ENCODE results near the gene CCDC154. TPM values are rescaled to one million over a fixed set of nuclear protein-coding genes. Genes with fewer than 3 reads are reported as not detected.
A peak's percentile ranks its signal among the peaks of the same experiment; 100 is the strongest.

The CCDC154 gene
- total and polyA plus RNA-seq, 2 experiments from 2014 or later, result 0.31 TPM; not detected in 1

DNA sequence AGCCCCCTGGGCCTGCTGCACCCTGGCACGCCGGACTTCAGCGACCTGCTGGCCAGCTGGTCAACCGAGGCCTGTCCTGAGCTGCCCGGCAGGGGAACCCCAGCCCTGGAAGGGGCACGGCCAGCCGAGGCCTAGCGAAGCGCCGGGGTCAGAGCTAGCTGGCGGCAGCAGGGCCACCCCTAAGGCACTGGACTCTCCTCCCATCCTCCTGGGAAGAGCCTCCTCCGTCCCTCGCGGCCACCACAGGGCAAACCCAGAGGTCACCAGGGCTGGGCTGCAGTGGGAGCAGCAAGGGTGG, 11.1 kb downstream of the CCDC154 start (continued):
- TF ChIP-seq CTCF (conservative IDR thresholded peaks at IDR 0.05; ENCODE audit: low read depth in 2 of 2), result no peak
- no peak for TF ChIP-seq ZNF331 (CRISPR knock-in tag; IDR thresholded peaks at IDR 0.05; ENCODE audit: low read depth)
- TF ChIP-seq POLR2AphosphoS5 (IDR thresholded peaks at IDR 0.05; ENCODE audit: low read depth), result no peak

DNA sequence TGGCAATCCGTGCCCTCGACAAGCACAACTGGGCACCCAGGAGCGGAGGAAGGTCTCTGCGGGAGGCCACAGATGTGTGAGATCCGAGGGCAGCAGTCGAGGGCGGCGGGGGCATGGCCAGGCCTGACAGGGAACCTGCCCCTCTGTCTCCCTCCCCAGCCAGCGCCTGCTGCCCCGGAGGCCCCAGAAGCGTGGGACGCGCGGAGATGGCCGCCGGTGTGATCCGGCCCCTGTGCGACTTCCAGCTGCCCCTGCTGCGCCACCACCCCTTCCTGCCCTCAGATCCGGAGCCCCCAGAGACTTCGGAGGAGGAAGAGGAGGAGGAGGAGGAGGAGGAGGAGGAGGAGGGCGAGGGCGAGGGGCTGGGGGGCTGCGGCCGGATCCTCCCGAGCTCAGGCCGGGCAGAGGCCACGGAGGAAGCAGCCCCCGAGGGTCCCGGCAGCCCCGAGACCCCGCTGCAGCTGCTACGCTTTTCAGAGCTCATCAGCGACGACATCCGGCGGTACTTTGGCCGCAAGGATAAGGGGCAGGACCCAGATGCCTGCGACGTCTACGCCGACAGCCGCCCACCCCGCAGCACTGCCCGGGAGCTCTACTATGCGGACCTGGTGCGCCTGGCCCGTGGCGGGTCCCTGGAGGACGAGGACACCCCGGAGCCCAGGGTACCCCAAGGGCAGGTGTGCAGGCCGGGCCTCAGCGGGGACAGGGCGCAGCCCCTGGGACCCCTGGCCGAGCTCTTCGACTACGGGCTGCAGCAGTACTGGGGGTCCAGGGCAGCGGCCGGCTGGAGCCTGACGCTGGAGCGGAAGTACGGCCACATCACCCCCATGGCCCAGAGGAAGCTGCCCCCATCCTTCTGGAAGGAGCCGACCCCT, 11.7 kb downstream of the CCDC154 start:
- Mint-ChIP-seq H3K4me1 (no peaks in the 10 kb centered on the region), H3K9me3 (no peaks in the 10 kb centered on the region; the same call in 2 of the 3 replicates), H3K27me3 (ENCODE audit: insufficient read depth, low read depth, poor library complexity) (peaks cover 10% of the 10 kb centered on the region), H3K36me3 (ENCODE audit: low read depth) (no peaks in the 10 kb centered on the region), H3K4me3 (no peak overlapping the region), H3K27ac (no peak overlapping the region)
- H3K4me1 ChIP-seq (ENCODE audit: insufficient read depth), result no peaks in the 10 kb centered on the region
- no peaks in the 10 kb centered on the region for H3K36me3 ChIP-seq (ENCODE audit: insufficient read depth)
- H4K20me1 ChIP-seq (replicated peaks; ENCODE audit: insufficient read depth), result no peaks in the 10 kb centered on the region
- H3K4me3 ChIP-seq, result no peak overlapping the region
- no peaks in the 10 kb centered on the region for H3F3A ChIP-seq (replicated peaks; ENCODE audit: low read depth)
- H3K27ac ChIP-seq (ENCODE audit: low read depth), result no peak overlapping the region
- H3K79me2 ChIP-seq (replicated peaks; ENCODE audit: insufficient read depth), result no peaks in the 10 kb centered on the region
- no peak overlapping the region for H3K4me2 ChIP-seq
- DNase-seq (ENCODE audit: low spot score) (peak; percentile 29), ATAC-seq (no peak)
- H3K27me3 ChIP-seq (ENCODE audit: insufficient read depth), result no peaks in the 10 kb centered on the region
- H2AFZ ChIP-seq, result no peak overlapping the region
- no peaks in the 10 kb centered on the region for H3K9me2 ChIP-seq (ENCODE audit: insufficient read depth)
- TF ChIP-seq ZNF462 (CRISPR knock-in tag; IDR thresholded peaks at IDR 0.05), result no peak
- TF ChIP-seq JUNB (IDR thresholded peaks at IDR 0.05; ENCODE audit: unreplicated experiment), result no peak
- TF ChIP-seq STAT1 (IDR thresholded peaks at IDR 0.05; ENCODE audit: unreplicated experiment), result no peak
- no peak for TF ChIP-seq ZNF114 (CRISPR knock-in tag; IDR thresholded peaks at IDR 0.05)
- no peak for TF ChIP-seq REST (IDR thresholded peaks at IDR 0.05; ENCODE audit: unreplicated experiment)
- TF ChIP-seq EZH2phosphoT487 (IDR thresholded peaks at IDR 0.05; ENCODE audit: unreplicated experiment), result no peak
- TF ChIP-seq POLR2AphosphoS5 (IDR thresholded peaks at IDR 0.05; ENCODE audit: low read depth), result no peak

All from GM23338 (cell line).